ENCODE results near the gene PPP1R16B.

PPP1R16B gene

DNA sequence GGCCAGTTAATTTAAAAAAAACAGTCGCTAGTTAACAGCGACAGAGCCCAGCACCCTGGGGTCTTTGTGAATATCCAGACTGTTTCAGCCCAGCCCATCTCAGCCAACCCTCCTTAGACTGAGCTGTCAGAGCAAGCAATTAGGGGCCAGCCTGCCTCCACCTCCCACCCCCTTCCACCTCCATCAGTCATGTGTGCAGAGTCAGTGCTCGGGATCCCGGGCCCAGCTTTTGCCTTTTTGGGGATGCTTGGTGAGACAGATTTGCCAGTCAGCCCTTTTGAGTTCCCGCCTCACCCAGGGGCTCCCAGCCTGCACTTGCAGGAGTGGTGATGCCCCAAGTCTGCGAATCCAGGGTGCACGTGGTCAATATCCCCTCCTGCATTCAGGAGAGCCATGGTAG lies 114.2 kb downstream of the PPP1R16B start:
- Histone ChIP-seq H3K4me3 (ENCODE audit: low read length) (no peak overlapping the region), H3K27me3 (ENCODE audit: insufficient read depth, low read length) (no peaks in the 10 kb centered on the region)

DNA sequence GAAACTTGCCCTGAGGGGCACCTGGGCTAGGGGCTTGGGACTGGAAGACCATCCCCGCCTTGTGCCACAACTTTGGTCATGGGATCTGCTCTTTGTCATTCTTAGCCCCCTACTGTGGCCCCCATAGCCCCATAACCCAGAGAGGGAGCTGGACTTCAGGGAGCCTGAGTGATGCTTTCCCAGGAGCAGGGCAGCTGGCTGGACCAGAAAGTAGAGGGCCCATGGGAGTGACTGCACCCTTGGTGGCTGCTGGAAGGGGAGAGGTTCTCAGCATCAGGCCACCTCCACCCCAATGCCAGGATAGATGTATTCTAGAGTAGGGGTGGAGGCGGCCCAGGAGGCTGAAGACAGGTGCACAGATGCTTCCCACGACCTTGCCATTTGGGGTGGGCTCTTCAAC lies 114.9 kb downstream of the PPP1R16B start:
- Histone ChIP-seq H3K36me3 (ENCODE audit: insufficient read depth, low read depth, low read length) (no peaks in the 10 kb centered on the region), H3K27me3 (ENCODE audit: insufficient read depth, low read length) (no peaks in the 10 kb centered on the region), H3K4me1 (ENCODE audit: insufficient read depth, low read length) (no peaks in the 10 kb centered on the region), H3K4me3 (ENCODE audit: low read length) (no peak overlapping the region), H3K9ac (ENCODE audit: low read depth, low read length) (no peak overlapping the region), H3K27ac (ENCODE audit: low read length) (no peak overlapping the region), H3K9me3 (ENCODE audit: insufficient read depth, low read depth, low read length) (no peaks in the 10 kb centered on the region)

More for the DNA sequence above, 114.2 kb downstream of the PPP1R16B start:
- H3K4me1 ChIP-seq (ENCODE audit: insufficient read depth, low read length): no peaks in the 10 kb centered on the region
- no peak overlapping the region for H3K9ac ChIP-seq (ENCODE audit: low read depth, low read length)
- H3K9me3 ChIP-seq (ENCODE audit: insufficient read depth, low read depth, low read length): no peaks in the 10 kb centered on the region
- H3K36me3 ChIP-seq (ENCODE audit: insufficient read depth, low read depth, low read length): no peaks in the 10 kb centered on the region
- H3K27ac ChIP-seq (ENCODE audit: low read length): no peak overlapping the region

DNA sequence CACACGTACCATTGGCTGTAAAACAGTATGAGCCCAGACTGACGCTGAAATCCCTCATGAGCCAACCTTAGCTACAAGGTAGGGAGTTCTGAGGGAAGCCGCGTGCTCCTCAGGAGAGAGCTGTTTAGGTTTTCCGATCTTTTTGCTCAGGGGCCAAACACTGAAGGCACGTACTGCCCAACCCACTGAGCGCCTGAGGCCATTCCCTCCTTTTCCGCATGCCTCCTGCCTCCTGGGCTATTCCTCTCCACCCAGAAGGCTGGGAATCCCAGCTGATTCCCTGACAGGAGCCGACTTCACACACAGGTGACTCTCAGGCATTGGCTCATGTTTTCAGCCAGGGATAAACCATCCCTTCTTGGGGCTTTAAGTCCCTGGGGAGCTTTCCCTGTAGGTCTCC lies 115.4 kb downstream of the PPP1R16B start:
- Histone ChIP-seq H3K36me3 (ENCODE audit: insufficient read depth, low read depth, low read length) (no peaks in the 10 kb centered on the region), H3K27ac (ENCODE audit: low read length) (no peak overlapping the region), H3K4me3 (ENCODE audit: low read length) (no peak overlapping the region), H3K9me3 (ENCODE audit: insufficient read depth, low read depth, low read length) (no peaks in the 10 kb centered on the region), H3K4me1 (ENCODE audit: insufficient read depth, low read length) (no peaks in the 10 kb centered on the region), H3K27me3 (ENCODE audit: insufficient read depth, low read length) (no peaks in the 10 kb centered on the region), H3K9ac (ENCODE audit: low read depth, low read length) (no peak overlapping the region)

DNA sequence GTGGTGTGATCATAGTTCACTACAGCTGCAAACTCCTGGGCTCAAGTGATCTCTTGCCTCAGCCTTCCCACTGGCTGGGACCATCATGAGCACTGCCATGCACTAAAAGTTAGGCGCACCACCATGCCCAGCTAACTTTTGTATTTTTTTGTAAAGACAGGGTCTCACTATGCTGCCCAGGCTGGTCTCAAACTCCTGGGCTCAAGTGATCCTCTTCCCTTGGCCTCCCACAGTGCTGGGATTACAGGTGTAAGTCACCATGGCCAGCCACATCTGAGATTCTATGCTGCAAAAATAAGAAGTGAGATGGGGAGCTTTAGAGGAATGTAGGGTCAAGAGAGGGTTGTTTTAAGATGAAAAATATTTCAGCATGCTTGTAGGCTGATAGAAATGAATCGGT lies 119.2 kb downstream of the PPP1R16B start:
- H3K27me3 ChIP-seq (ENCODE audit: insufficient read depth, low read length): no peaks in the 10 kb centered on the region
- H3K9ac ChIP-seq (ENCODE audit: low read depth, low read length): no peak overlapping the region
- 0 out of 2 replicates have a peak, but pooled peaks cover 8% of the 10 kb centered on the region for H3K4me1 ChIP-seq (ENCODE audit: insufficient read depth, low read length)
- peaks cover 1% of the 10 kb centered on the region; the same call in 1 of the 2 replicates for H3K36me3 ChIP-seq (ENCODE audit: insufficient read depth, low read depth, low read length)
- H3K27ac ChIP-seq (ENCODE audit: low read length): no peak overlapping the region
- no peaks in the 10 kb centered on the region for H3K9me3 ChIP-seq (ENCODE audit: insufficient read depth, low read depth, low read length)
- no peak overlapping the region for H3K4me3 ChIP-seq (ENCODE audit: low read length)

DNA sequence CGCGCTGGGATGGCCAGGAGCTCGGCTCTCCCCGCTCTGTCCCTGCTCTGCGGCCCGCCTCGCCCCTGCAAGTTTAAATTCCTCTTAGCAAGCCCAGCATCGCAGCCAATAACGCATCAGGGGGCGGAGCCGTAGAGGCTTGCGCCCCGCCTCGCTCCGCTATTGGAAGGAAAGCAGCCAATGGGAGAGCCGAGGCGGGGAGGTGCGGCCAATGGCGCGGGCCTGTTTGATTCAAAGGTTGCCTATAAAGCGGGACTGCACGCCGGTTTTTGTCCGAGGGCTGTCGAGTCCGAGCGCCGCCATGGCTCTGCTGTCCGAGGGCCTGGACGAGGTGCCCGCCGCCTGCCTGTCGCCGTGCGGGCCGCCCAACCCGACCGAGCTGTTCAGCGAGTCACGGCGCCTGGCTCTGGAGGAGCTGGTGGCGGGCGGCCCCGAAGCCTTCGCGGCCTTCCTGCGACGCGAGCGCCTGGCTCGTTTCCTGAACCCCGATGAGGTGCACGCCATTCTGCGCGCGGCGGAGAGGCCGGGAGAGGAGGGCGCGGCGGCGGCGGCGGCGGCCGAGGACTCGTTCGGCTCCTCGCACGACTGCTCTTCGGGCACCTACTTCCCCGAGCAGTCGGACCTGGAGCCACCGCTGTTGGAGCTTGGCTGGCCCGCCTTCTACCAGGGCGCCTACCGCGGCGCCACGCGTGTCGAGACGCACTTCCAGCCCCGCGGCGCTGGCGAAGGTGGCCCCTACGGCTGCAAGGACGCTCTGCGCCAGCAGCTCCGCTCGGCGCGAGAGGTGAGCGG lies 120.8 kb downstream of the PPP1R16B start, which contains the start of gene FAM83D:
Gene FAM83D (plus strand): TSS at position 276 of the 792 bp plus-strand sequence. CDS start 26 bp downstream, at position 302.
- H3K4me3 ChIP-seq (ENCODE audit: low read length): peak within 1 kb of the TSS; percentile 96
- peak within 1 kb of the TSS; percentile 88 for H3K9ac ChIP-seq (ENCODE audit: low read depth, low read length)
- no peaks in the 10 kb centered on the region for H3K9me3 ChIP-seq (ENCODE audit: insufficient read depth, low read depth, low read length)
- H3K27me3 ChIP-seq (ENCODE audit: insufficient read depth, low read length): no peaks in the 10 kb centered on the region
- H3K27ac ChIP-seq (ENCODE audit: low read length): peak within 1 kb of the TSS; percentile 37
- H3K4me1 ChIP-seq (ENCODE audit: insufficient read depth, low read length): 0 out of 2 replicates have a peak, but pooled peaks cover 8% of the 10 kb centered on the region
- peaks cover 7% of the 10 kb centered on the region; the same call in 1 of the 2 replicates for H3K36me3 ChIP-seq (ENCODE audit: insufficient read depth, low read depth, low read length)

DNA sequence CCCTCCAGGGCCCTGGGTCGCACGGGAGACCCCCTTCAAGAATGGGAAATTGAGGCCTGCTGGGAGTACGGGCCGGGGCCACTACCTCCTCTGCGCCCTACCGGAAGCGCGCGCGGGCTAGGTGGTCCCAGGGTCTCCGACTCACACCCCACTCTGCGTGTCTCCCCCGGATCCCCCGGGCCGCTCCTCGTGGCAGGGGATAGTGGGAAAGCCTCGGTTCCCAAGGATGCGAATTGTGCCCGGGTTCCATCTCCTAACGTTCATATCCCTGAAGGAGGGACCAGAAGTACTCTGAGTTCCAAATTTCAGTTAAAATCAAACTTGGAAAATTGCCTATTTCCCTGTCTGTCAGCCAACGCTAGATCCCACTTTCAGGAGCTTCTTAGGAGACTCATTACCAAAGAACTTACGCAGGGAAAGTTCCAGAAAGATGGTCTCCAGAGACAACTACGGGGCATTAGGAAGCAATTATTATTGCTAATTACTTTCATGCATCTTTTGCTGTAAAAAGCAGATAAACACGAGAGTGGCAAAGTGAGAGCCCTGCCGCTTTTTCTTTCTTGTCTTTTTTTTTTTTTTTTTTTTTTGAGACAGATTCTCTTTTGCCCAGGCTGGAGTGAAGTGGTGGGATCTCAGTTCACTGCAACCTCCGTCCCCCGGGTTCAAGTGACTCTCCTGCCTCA lies 121.6 kb downstream of the PPP1R16B start:
- peak overlapping the region; percentile 96 for H3K4me3 ChIP-seq (ENCODE audit: low read length)

DNA sequence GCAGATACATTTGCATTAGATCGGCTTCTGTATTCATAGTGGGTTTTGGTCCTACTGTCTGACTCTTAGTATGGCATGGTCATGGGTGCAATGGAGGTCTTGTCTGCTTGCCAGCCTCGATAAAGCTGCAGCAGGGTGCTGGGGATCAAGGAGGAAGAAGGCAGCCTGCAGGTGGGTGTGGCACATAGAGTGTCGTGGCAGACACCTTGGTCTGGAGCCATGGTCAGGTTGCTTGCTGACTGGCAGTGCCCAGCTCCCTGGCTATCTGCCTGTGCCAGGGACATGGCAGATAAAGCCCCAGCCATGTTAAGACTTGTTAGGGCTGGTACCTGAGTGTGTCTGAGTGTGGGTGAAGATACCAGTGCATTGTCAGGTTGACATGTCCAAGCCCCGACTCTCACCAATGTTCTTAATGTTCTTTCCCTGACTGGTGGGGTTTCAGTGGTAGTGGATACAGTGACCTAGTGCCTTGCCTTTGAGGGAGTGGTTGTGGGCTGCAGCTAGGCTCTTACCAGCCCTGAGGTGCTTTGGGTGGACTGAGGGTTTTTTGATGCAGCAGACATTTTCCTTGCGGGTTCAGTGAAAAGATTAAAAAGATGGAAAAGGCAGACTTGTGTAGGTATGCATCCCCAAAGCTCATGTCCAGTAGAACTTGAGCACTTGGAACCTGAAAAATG lies 122.5 kb downstream of the PPP1R16B start:
- H3K9ac ChIP-seq (ENCODE audit: low read depth, low read length): peak overlapping the region; percentile 13; the same call in 1 of the 2 replicates
- H3K4me1 ChIP-seq (ENCODE audit: insufficient read depth, low read length): peaks cover 13% of the 10 kb centered on the region; the same call in 1 of the 2 replicates
- H3K27ac ChIP-seq (ENCODE audit: low read length): no peak overlapping the region
- peak overlapping the region; percentile 96 for H3K4me3 ChIP-seq (ENCODE audit: low read length)
- H3K9me3 ChIP-seq (ENCODE audit: insufficient read depth, low read depth, low read length): no peaks in the 10 kb centered on the region
- no peaks in the 10 kb centered on the region for H3K27me3 ChIP-seq (ENCODE audit: insufficient read depth, low read length)
- peaks cover 7% of the 10 kb centered on the region; the same call in 1 of the 2 replicates for H3K36me3 ChIP-seq (ENCODE audit: insufficient read depth, low read depth, low read length)

More for the DNA sequence above, 121.6 kb downstream of the PPP1R16B start:
- H3K4me1 ChIP-seq (ENCODE audit: insufficient read depth, low read length): 0 out of 2 replicates have a peak, but pooled peaks cover 8% of the 10 kb centered on the region
- H3K9ac ChIP-seq (ENCODE audit: low read depth, low read length): peak overlapping the region; percentile 88
- H3K36me3 ChIP-seq (ENCODE audit: insufficient read depth, low read depth, low read length): peaks cover 7% of the 10 kb centered on the region; the same call in 1 of the 2 replicates
- no peaks in the 10 kb centered on the region for H3K27me3 ChIP-seq (ENCODE audit: insufficient read depth, low read length)
- no peaks in the 10 kb centered on the region for H3K9me3 ChIP-seq (ENCODE audit: insufficient read depth, low read depth, low read length)
- peak overlapping the region; percentile 37 for H3K27ac ChIP-seq (ENCODE audit: low read length)

DNA sequence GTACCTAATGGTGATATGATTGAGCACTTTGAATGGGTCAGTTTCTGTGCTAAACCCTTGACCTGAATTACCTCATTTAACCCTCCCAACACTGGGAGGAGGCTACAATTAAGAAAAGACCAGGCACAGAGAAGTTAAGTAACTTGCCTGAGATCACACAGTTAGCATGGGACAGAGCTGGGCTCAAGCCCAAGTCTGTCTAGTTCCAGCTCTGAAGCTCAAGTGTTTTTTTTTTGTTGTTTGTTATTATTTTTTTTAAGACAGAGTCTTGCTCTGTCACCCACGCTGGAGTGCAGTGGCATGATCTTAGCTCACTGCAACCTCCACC lies 124.7 kb downstream of the PPP1R16B start:
- Histone ChIP-seq H3K27me3 (ENCODE audit: insufficient read depth, low read length) (no peaks in the 10 kb centered on the region), H3K9ac (ENCODE audit: low read depth, low read length) (no peak overlapping the region), H3K9me3 (ENCODE audit: insufficient read depth, low read depth, low read length) (no peaks in the 10 kb centered on the region), H3K4me3 (ENCODE audit: low read length) (no peak overlapping the region), H3K4me1 (ENCODE audit: insufficient read depth, low read length) (peaks cover 13% of the 10 kb centered on the region; the same call in 1 of the 2 replicates), H3K27ac (ENCODE audit: low read length) (no peak overlapping the region), H3K36me3 (ENCODE audit: insufficient read depth, low read depth, low read length) (peaks cover 11% of the 10 kb centered on the region; the same call in 1 of the 2 replicates)

DNA sequence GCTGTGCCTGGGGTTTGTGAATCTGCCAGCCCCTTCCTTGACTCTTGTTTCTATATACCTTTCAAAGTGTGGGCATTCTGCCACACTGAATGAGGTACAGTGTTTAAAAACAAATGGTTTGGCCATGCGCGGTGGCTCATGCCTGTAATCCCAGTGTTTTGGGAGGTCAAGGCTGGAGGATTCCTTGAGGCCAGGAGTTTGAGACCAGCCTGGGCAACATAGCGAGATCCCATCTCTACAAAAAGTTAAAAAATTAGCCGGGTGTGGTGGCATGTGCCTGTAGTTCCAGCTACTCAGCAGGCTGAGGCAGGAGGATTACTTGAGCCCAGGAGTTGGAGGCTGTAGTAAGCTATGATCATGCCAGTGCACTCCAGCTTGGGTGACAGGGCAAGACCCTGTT lies 126.5 kb downstream of the PPP1R16B start:
- Histone ChIP-seq H3K9ac (ENCODE audit: low read depth, low read length) (no peak overlapping the region), H3K9me3 (ENCODE audit: insufficient read depth, low read depth, low read length) (no peaks in the 10 kb centered on the region), H3K27ac (ENCODE audit: low read length) (no peak overlapping the region), H3K36me3 (ENCODE audit: insufficient read depth, low read depth, low read length) (peaks cover 11% of the 10 kb centered on the region; the same call in 1 of the 2 replicates), H3K4me3 (ENCODE audit: low read length) (no peak overlapping the region), H3K4me1 (ENCODE audit: insufficient read depth, low read length) (peaks cover 13% of the 10 kb centered on the region; the same call in 1 of the 2 replicates), H3K27me3 (ENCODE audit: insufficient read depth, low read length) (no peaks in the 10 kb centered on the region)

DNA sequence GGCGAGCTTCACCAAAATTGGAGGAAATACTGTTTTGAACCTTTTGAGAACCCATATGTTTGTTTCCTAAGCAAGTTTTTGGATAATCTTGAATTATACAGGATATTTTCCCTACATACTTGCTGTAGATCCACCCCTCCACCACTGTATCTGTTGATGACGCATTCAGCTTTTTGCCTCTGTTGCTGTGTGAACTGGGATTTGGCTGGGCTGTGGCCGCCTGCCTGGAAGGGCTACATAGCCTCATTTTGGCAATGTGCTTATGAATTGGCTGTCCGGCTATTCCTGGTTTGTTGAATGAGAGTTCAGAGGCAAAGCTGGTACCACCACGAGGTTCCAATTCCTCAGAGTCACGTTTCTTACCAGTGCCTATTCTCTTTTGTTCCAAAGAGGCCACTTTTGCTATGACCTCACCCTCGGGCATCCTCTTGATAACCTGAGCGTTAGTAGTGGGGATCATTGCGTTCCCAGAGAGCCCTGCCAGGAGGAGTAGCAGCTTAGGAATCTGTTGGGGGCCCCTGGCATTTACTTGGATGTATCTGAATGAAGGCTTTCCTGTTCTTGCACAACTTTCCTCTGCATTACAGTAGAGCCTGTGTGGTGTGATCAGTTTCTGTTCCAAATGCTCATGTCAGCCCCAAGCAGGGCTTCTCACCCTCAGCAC lies 127.1 kb downstream of the PPP1R16B start:
- Histone ChIP-seq H3K4me1 (ENCODE audit: insufficient read depth, low read length) (peaks cover 16% of the 10 kb centered on the region; the same call in 1 of the 2 replicates), H3K9ac (ENCODE audit: low read depth, low read length) (no peak overlapping the region), H3K27ac (ENCODE audit: low read length) (no peak overlapping the region), H3K4me3 (ENCODE audit: low read length) (no peak overlapping the region), H3K36me3 (ENCODE audit: insufficient read depth, low read depth, low read length) (peaks cover 12% of the 10 kb centered on the region; the same call in 1 of the 2 replicates), H3K9me3 (ENCODE audit: insufficient read depth, low read depth, low read length) (no peaks in the 10 kb centered on the region), H3K27me3 (ENCODE audit: insufficient read depth, low read length) (no peaks in the 10 kb centered on the region)

DNA sequence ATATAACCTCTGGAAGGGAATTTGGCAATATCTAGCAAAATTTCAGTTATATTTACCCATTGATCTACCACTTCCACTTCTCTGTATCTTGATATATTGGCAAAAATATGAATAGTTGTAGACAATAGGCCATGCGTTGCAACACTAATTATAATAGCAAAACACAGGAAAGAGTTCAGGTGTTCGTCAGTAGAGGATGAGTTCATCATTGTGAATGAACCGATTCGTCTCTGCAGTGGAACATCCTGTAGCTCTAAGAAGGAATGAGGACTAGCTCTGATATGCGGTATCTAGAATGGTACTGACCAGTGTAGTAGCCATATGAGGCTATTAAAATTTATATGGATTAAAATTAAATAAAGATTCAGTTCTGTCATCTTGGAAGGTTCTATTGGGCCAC lies 129.0 kb downstream of the PPP1R16B start:
- H3K4me3 ChIP-seq (ENCODE audit: low read length): no peak overlapping the region
- no peaks in the 10 kb centered on the region for H3K9me3 ChIP-seq (ENCODE audit: insufficient read depth, low read depth, low read length)
- no peaks in the 10 kb centered on the region for H3K27me3 ChIP-seq (ENCODE audit: insufficient read depth, low read length)
- H3K4me1 ChIP-seq (ENCODE audit: insufficient read depth, low read length): peaks cover 8% of the 10 kb centered on the region; the same call in 1 of the 2 replicates
- H3K27ac ChIP-seq (ENCODE audit: low read length): no peak overlapping the region
- H3K36me3 ChIP-seq (ENCODE audit: insufficient read depth, low read depth, low read length): peaks cover 31% of the 10 kb centered on the region
- no peak overlapping the region for H3K9ac ChIP-seq (ENCODE audit: low read depth, low read length)

Measured in iPS-20b (cell line).